Islet precursor cell (in vitro differentiated cells): Measurements from ENCODE around the gene SMKR1.
A peak's percentile ranks its signal among the peaks of the same experiment; 100 is the strongest.
"Not testable (repeated sequence)": the region's sequence is repeated elsewhere in the genome, so short reads cannot be mapped to it uniquely, and the experiment has no call there.

ENCODE experiments used
- DNase-seq: peaks from one replicate; pipeline ENCODE4 v3.0.0-alpha.2; 2018

The SMKR1 gene

GRCh38 chr7:129501760-129502707 is at the start of gene SMKR1:
Gene SMKR1 (plus strand): TSS chr7:129502531. CDS start chr7:129502825, 294 bp downstream.
- DNase-seq, result peak; percentile 76

- no peak for DNase-seq
Measured at GRCh38 chr7:129452589-129453231, 49.6 kb upstream of the SMKR1 start.

- no peak for DNase-seq
Measured at GRCh38 chr7:129453510-129454248, 48.7 kb upstream of the SMKR1 start.

- peak; percentile 78 for DNase-seq
Measured at GRCh38 chr7:129454249-129454551, 48.1 kb upstream of the SMKR1 start.

- DNase-seq, result no peak
Measured at GRCh38 chr7:129456421-129456820, 45.9 kb upstream of the SMKR1 start.

- DNase-seq, result no peak
Measured at GRCh38 chr7:129457101-129457500, 45.2 kb upstream of the SMKR1 start.

- DNase-seq, result no peak
Measured at GRCh38 chr7:129458171-129458570, 44.2 kb upstream of the SMKR1 start.

GRCh38 chr7:129461809-129462208 is 40.5 kb upstream of the SMKR1 start:
- no peak for DNase-seq

- no peak for DNase-seq
Measured at GRCh38 chr7:129462420-129462819, 39.9 kb upstream of the SMKR1 start.

- DNase-seq, result no peak
Measured at GRCh38 chr7:129464194-129464593, 38.1 kb upstream of the SMKR1 start.

GRCh38 chr7:129465080-129465479 is 37.3 kb upstream of the SMKR1 start:
- DNase-seq, result no peak

GRCh38 chr7:129466796-129467195 is 35.5 kb upstream of the SMKR1 start:
- no peak for DNase-seq

- DNase-seq, result no peak
Measured at GRCh38 chr7:129468087-129468486, 34.2 kb upstream of the SMKR1 start.

- DNase-seq, result no peak
Measured at GRCh38 chr7:129468547-129468946, 33.8 kb upstream of the SMKR1 start.

- DNase-seq, result no peak
Measured at GRCh38 chr7:129469930-129470329, 32.4 kb upstream of the SMKR1 start.

GRCh38 chr7:129470411-129470810 is 31.9 kb upstream of the SMKR1 start:
- no peak for DNase-seq

GRCh38 chr7:129471402-129471827 is 30.9 kb upstream of the SMKR1 start:
- DNase-seq, result no peak

- not testable (repeated sequence) for DNase-seq
Measured at GRCh38 chr7:129475931-129476330, 26.4 kb upstream of the SMKR1 start.

- not testable (repeated sequence) for DNase-seq
Measured at GRCh38 chr7:129476398-129476797, 25.9 kb upstream of the SMKR1 start.

GRCh38 chr7:129479831-129480230 is 22.5 kb upstream of the SMKR1 start:
- DNase-seq, result no peak

- no peak for DNase-seq
Measured at GRCh38 chr7:129480674-129481363, 21.5 kb upstream of the SMKR1 start.

- not testable (repeated sequence) for DNase-seq
Measured at GRCh38 chr7:129481376-129481775, 21.0 kb upstream of the SMKR1 start.

GRCh38 chr7:129482781-129483180 is 19.6 kb upstream of the SMKR1 start:
- no peak for DNase-seq
